ENCODE data around the gene ARL6IP4. TPM values are rescaled to one million over a fixed set of nuclear protein-coding genes. Genes with fewer than 3 reads are reported as not detected.

The ARL6IP4 gene
- total and polyA plus RNA-seq, 11 donors: 123 to 325 (median 148) TPM

DNA sequence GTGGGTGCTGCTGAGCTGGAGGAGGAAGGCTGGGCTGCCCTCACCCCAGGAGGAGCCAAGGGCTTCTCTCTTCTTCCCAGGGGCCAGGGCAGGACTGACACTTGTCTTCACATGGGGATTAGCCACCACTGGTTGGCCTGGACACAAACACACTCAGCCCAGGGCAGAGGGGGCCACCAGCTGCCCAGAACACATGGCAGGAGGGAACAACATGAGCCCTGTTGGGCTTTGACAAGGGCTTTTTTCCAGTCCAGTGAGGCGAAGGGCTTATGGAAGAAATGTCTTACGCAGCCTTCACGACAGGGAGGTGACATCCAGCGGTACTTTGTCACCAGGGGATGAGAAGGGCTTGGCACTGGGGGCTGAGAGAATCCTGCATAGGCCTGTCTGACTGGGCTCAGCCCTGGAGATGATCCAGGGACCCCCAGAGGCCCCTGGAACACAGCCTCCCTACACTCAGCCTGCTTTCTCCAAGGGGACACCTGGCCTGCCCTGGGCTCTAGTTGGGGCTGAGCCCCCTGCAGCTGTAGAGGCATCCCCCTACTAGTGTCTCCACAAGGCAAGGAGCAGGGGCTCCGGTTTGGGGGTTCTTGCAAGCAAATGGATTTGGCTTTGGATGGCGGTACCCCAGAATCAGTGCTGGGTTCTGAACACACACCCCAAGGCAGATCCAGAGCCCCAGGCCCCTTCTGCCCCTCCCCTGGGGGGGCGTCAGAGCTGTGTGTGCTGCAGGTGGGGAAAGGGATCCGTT is 18.9 kb downstream of the ARL6IP4 start:
- DNase-seq (peak in 1 of 5 donors; percentile 11), ATAC-seq (no peak)
- Histone ChIP-seq H3K4me3 (no peak overlapping the region), H3K27me3 (no peaks in the 10 kb centered on the region), H3K9me3 (no peaks in the 10 kb centered on the region), H3K36me3 (peaks cover 0 to 65% (median 33%) of the 10 kb centered on the region in 9 donors), H3K27ac (no peak overlapping the region), H3K4me1 (peaks cover 0 to 27% (median 4%) of the 10 kb centered on the region in 12 donors)
- intact Hi-C loops (cut with DNase I): no loop called here
- TF ChIP-seq POLR2A (IDR thresholded peaks at IDR 0.05): no peak
- TF ChIP-seq, protein P1, sequence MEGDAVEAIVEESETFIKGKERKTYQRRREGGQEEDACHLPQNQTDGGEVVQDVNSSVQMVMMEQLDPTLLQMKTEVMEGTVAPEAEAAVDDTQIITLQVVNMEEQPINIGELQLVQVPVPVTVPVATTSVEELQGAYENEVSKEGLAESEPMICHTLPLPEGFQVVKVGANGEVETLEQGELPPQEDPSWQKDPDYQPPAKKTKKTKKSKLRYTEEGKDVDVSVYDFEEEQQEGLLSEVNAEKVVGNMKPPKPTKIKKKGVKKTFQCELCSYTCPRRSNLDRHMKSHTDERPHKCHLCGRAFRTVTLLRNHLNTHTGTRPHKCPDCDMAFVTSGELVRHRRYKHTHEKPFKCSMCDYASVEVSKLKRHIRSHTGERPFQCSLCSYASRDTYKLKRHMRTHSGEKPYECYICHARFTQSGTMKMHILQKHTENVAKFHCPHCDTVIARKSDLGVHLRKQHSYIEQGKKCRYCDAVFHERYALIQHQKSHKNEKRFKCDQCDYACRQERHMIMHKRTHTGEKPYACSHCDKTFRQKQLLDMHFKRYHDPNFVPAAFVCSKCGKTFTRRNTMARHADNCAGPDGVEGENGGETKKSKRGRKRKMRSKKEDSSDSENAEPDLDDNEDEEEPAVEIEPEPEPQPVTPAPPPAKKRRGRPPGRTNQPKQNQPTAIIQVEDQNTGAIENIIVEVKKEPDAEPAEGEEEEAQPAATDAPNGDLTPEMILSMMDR (IDR thresholded peaks at IDR 0.05): no peak
- WGBS, 4 donors: 88 to 93% (median 91%) methylated on average over 5 to 8 of the region's 8 CpGs

DNA sequence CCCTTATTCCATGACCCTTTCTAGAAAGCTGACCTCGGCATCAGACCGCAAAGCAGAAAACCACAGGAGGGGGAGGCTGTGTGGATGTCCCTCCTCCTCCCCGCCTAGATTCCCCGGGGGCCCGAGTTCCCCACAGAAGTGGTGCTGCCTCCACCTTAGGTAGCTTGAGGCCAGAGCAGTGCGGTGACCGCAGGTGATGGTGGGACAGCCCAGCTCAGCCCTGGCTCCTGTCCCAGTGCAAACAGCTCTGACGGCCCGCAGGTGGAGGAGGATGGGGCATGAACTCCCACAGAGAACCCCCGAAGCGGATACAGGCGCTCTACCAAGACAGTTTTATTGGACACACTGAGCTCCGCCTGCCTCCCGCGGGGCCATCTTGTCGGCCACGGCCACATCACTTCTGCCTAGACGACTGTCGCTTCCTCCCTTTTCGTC is 19.5 kb downstream of the ARL6IP4 start:
- Histone ChIP-seq H3K4me3 (no peak overlapping the region), H3K9me3 (no peaks in the 10 kb centered on the region), H3K27me3 (no peaks in the 10 kb centered on the region), H3K27ac (no peak overlapping the region), H3K36me3 (peaks cover 0 to 67% (median 40%) of the 10 kb centered on the region in 9 donors), H3K4me1 (peaks cover 0 to 23% (median 4%) of the 10 kb centered on the region in 12 donors)
- peak in 3 of 5 donors; percentile 15 to 55 (median 18) for DNase-seq
- ATAC-seq: no peak
- TF ChIP-seq, protein P1 (IDR thresholded peaks at IDR 0.05): no peak
- TF ChIP-seq POLR2A (IDR thresholded peaks at IDR 0.05): no peak
- WGBS, 4 donors: 83 to 87% (median 84%) methylated on average over 17 to 20 of the region's 20 CpGs
- intact Hi-C loops (cut with DNase I): no loop called here

DNA sequence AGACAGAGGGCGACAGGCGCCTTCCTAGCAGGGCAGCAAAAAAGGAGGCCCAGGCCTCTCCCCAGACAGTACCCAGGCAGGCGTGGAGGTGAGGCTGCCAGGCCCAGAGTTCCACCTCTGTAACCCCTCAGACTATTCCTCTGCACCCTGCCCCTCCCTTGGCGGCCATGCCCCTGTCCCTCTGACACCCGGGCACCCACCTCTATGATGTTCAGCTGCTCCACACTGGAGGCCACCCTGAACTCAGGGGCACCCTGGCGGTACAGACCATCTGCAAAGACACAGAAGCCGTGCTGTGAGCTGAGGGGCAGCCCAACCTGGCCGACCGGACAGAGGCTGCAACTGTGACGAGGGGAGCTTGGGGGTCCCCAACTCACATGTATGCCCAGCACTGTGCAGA is 20.1 kb downstream of the ARL6IP4 start:
- no peak for ATAC-seq
- Histone ChIP-seq H3K36me3 (peaks cover 0 to 72% (median 45%) of the 10 kb centered on the region in 9 donors), H3K4me3 (no peak overlapping the region), H3K4me1 (peaks cover 0 to 18% (median 2%) of the 10 kb centered on the region in 12 donors), H3K27ac (no peak overlapping the region), H3K9me3 (no peaks in the 10 kb centered on the region), H3K27me3 (no peaks in the 10 kb centered on the region)
- peak in 2 of 5 donors; percentile 21 to 23 for DNase-seq
- no peak for TF ChIP-seq POLR2A (IDR thresholded peaks at IDR 0.05)
- TF ChIP-seq, protein P1 (IDR thresholded peaks at IDR 0.05): no peak
- intact Hi-C loops (cut with DNase I): no loop called here
- 86 to 96% (median 95%) methylated on average over 4 to 10 of the region's 10 CpGs for WGBS, 4 donors

DNA sequence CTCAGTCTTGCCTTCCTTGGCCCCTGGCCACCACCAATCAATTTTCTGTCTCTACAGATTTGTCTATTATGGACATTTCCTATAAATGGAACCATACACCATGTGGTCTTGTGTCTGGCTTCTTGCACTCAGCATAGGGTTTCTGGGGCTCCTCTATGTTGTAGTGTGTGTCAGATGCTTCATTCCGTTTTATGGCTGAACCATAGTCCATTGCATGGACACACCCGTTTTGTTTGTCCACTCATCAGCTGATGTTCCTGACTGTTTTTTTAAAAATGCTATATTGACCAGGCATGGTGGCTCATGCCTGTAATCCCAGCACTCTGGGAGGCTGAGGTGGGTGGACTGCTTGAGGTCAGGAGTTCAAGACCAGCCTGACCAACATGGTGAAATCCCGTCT is 21.0 kb downstream of the ARL6IP4 start:
- Histone ChIP-seq H3K36me3 (peaks cover 0 to 65% (median 50%) of the 10 kb centered on the region in 9 donors), H3K27ac (no peak overlapping the region), H3K27me3 (no peaks in the 10 kb centered on the region), H3K4me1 (peaks cover 0 to 9% (median 0%) of the 10 kb centered on the region in 12 donors), H3K9me3 (no peaks in the 10 kb centered on the region), H3K4me3 (no peak overlapping the region)
- TF ChIP-seq, protein P1 (IDR thresholded peaks at IDR 0.05): no peak
- TF ChIP-seq POLR2A (IDR thresholded peaks at IDR 0.05): no peak
- ATAC-seq (no peak), DNase-seq (no peak)
- WGBS, 4 donors: 91 to 98% (median 95%) methylated on average over 3 of the region's 3 CpGs
- intact Hi-C loops (cut with DNase I): no loop called here
